C4-2B (cell line): Measurements from ENCODE around the gene DENND4C.
"Not testable (repeated sequence)": the region's sequence is repeated elsewhere in the genome, so short reads cannot be mapped to it uniquely, and the experiment has no call there.

Source experiments
- CTCF ChIP-seq: fragments of 450-650 bp; conservative IDR thresholded peaks from 2 replicates; pipeline ENCODE4 v1.5.1; 2017; ENCODE audit warnings: mild to moderate bottlenecking
- ZFX ChIP-seq: fragments of 450-650 bp; IDR thresholded peaks from 2 replicates; pipeline ENCODE4 v1.6.1; 2017

GRCh38 chr9:19266778-19267384 lies 36.4 kb downstream of the DENND4C start:
- not testable (repeated sequence) for TF ChIP-seq CTCF, ZFX
